SK-N-SH (cell line): ENCODE measurements around the gene DMRT3. TPM values are rescaled to one million over a fixed set of nuclear protein-coding genes. Genes with fewer than 3 reads are reported as not detected.

ENCODE experiments used
- CTCF ChIA-PET: fragments of 300-600, 350-600 bp; formaldehyde crosslinking; extraction: SDS; loops from one replicate; lab custom pipeline; 2021; lab: Yijun Ruan, JAX
- POLR2A ChIA-PET: fragments of 350-600 bp; sonication (Branson Sonifier 250); formaldehyde crosslinking; extraction: SDS; loops from one replicate; lab custom pipeline; 2020; ENCODE audit warnings: antibody characterized with exemption, inconsistent platforms; lab: Yijun Ruan, JAX
- DNase-seq: peaks from one replicate; pipeline ENCODE4 v3.0.0; 2012
- H2AFZ ChIP-seq: fragments of 200-600 bp; sonication (generic); 2 replicates; pipeline ENCODE4 v1.8.1; 2016; ENCODE audit warnings: antibody characterized with exemption, mild to moderate bottlenecking, low read depth
- H3F3A ChIP-seq: fragments of 200-600 bp; sonication (generic); replicated peaks from 2 replicates; pipeline ENCODE3; 2016; ENCODE audit warnings: antibody characterized with exemption, mild to moderate bottlenecking; ENCODE audit not compliant: insufficient read depth
- H3K27ac ChIP-seq, 2 experiments: fragments of 200-500 bp in 1 of 2; fragments of 200-600 bp in 1 of 2; sonication (Bioruptor generic) in 1 of 2; sonication (generic), shearing (Covaris generic) in 1 of 2; 2 replicates each; pipeline versions ENCODE4 v1.5.1 to v1.6.1; 2014 to 2016; ENCODE audit warnings: low read depth in 2 of 2, inconsistent platforms in 1 of 2, low read length in 1 of 2, mild to moderate bottlenecking in 1 of 2, mixed read lengths in 1 of 2
- H3K27me3 ChIP-seq: fragments of 200-600 bp; sonication (generic), shearing (Covaris generic); 2 replicates; pipeline ENCODE4 v1.6.1; 2016; ENCODE audit warnings: mixed run types; ENCODE audit not compliant: insufficient read depth
- H3K36me3 ChIP-seq, 2 experiments: fragments of 200-500 bp in 1 of 2; fragments of 200-600 bp in 1 of 2; sonication (Bioruptor generic) in 1 of 2; sonication (generic) in 1 of 2; replicated peaks in 1 of 2; 2 replicates each; pipeline versions ENCODE3 to v1.5.1; 2014 to 2016; ENCODE audit warnings: low read length in 1 of 2, mild to moderate bottlenecking in 1 of 2; ENCODE audit not compliant: insufficient read depth in 2 of 2, control insufficient read depth in 1 of 2
- H3K4me1 ChIP-seq, 2 experiments: fragments of 200-500 bp in 1 of 2; fragments of 200-600 bp in 1 of 2; sonication (Bioruptor generic) in 1 of 2; sonication (generic), shearing (Covaris generic) in 1 of 2; 2 replicates each; pipeline versions ENCODE4 v1.5.1 to v1.6.1; 2014 to 2016; ENCODE audit warnings: low read depth in 1 of 2, low read length in 1 of 2, mixed run types in 1 of 2; ENCODE audit not compliant: insufficient read depth in 2 of 2, control insufficient read depth in 1 of 2
- H3K4me2 ChIP-seq: fragments of 200-600 bp; sonication (generic), shearing (Covaris generic); 2 replicates; pipeline ENCODE4 v1.6.1; 2017; ENCODE audit warnings: mixed run types
- H3K4me3 ChIP-seq, 2 experiments: fragments of 200-500 bp in 1 of 2; fragments of 200-600 bp in 1 of 2; sonication (Bioruptor generic) in 1 of 2; sonication (generic), shearing (Covaris generic) in 1 of 2; 2 replicates each; pipeline versions ENCODE4 v1.5.1 to v1.8.1; 2014 to 2016; ENCODE audit warnings: low read depth in 2 of 2, inconsistent platforms in 1 of 2, low read length in 1 of 2, mild to moderate bottlenecking in 1 of 2, mixed read lengths in 1 of 2, moderate library complexity in 1 of 2
- H3K79me2 ChIP-seq: fragments of 200-600 bp; sonication (generic); 2 replicates; pipeline ENCODE4 v1.8.1; 2017; ENCODE audit warnings: mild to moderate bottlenecking; ENCODE audit not compliant: insufficient read depth
- H3K9ac ChIP-seq: fragments of 200-600 bp; sonication (generic); 2 replicates; pipeline ENCODE4 v1.6.1; 2017; ENCODE audit warnings: mixed run types
- H3K9me2 ChIP-seq: fragments of 200-600 bp; sonication (generic); 2 replicates; pipeline ENCODE4 v1.6.1; 2017; ENCODE audit warnings: mixed run types
- H3K9me3 ChIP-seq: fragments of 200-600 bp; sonication (generic); 2 replicates; pipeline ENCODE4 v1.6.1; 2017; ENCODE audit warnings: mixed run types, mild to moderate bottlenecking, moderate library complexity
- H4K20me1 ChIP-seq: fragments of 200-600 bp; sonication (generic); 2 replicates; pipeline ENCODE4 v1.6.1; 2017; ENCODE audit warnings: mild to moderate bottlenecking, mixed run types; ENCODE audit not compliant: insufficient read depth
- CHD2 ChIP-seq: fragments of 150-350 bp; IDR thresholded peaks from 2 replicates; pipeline ENCODE4 v1.6.1; 2018; ENCODE audit warnings: low read length; ENCODE audit not compliant: partially characterized antibody
- ELF1 ChIP-seq: IDR thresholded peaks from 2 replicates; pipeline ENCODE4 v1.4.0; 2012
- GABPA ChIP-seq: IDR thresholded peaks from 2 replicates; pipeline ENCODE4 v1.4.0; 2012; ENCODE audit warnings: low read depth, mild to moderate bottlenecking
- GATA2 ChIP-seq: sonication (generic); formaldehyde crosslinking; IDR thresholded peaks from 2 replicates; pipeline ENCODE4 v1.5.0; 2020; ENCODE audit warnings: mild to moderate bottlenecking, missing genetic modification reagents
- IRF3 ChIP-seq: fragments of 150-350 bp; IDR thresholded peaks from 2 replicates; pipeline ENCODE4 v1.6.1; 2016; ENCODE audit warnings: mild to moderate bottlenecking, low read depth, low read length
- MEF2A ChIP-seq: IDR thresholded peaks from 2 replicates; pipeline ENCODE4 v1.4.0; 2012; ENCODE audit warnings: low read depth, borderline replicate concordance
- MXI1 ChIP-seq: IDR thresholded peaks from 2 replicates; pipeline ENCODE4 v1.6.1; 2012; ENCODE audit warnings: mild to moderate bottlenecking, low read depth, low read length, improper control_type of control experiment
- POLR2AphosphoS5 ChIP-seq: IDR thresholded peaks from 2 replicates; pipeline ENCODE4 v1.6.1; 2012; ENCODE audit warnings: low read depth, low read length
- RAD21 ChIP-seq: IDR thresholded peaks from 2 replicates; pipeline ENCODE4 v1.6.1; 2012; ENCODE audit warnings: mild to moderate bottlenecking, low read length
- RCOR1 ChIP-seq: fragments of 150-350 bp; IDR thresholded peaks from 2 replicates; pipeline ENCODE4 v1.6.1; 2017; ENCODE audit warnings: antibody characterized with exemption, low read length
- RFX5 ChIP-seq: IDR thresholded peaks from 2 replicates; pipeline ENCODE4 v1.6.1; 2012; ENCODE audit warnings: mild to moderate bottlenecking, improper control_type of control experiment, low read length
- RXRA ChIP-seq: IDR thresholded peaks from 2 replicates; pipeline ENCODE4 v1.4.0; 2012; ENCODE audit warnings: low read depth, mild to moderate bottlenecking, borderline replicate concordance
- SMC3 ChIP-seq: IDR thresholded peaks from 2 replicates; pipeline ENCODE4 v1.6.1; 2012; ENCODE audit warnings: low read depth, low read length, improper control_type of control experiment
- TEAD4 ChIP-seq: IDR thresholded peaks from 2 replicates; pipeline ENCODE4 v1.4.0; 2012; ENCODE audit warnings: mild to moderate bottlenecking, borderline replicate concordance; ENCODE audit not compliant: insufficient read depth
- USF1 ChIP-seq: IDR thresholded peaks from 2 replicates; pipeline ENCODE4 v1.4.0; 2012; ENCODE audit warnings: low read depth, borderline replicate concordance
- WGBS: methylation state at CpG from one replicate; pipeline ENCODE4 v1.1.6; 2017; ENCODE audit warnings: low lambda C conversion rate; 5-methylcytosine and 5-hydroxymethylcytosine counted together
- polyA plus RNA-seq, 3 experiments: library from polyadenylated mRNA; depleted of rRNA; stranded (reverse); fragments of >200 nt; gene quantifications; 2 replicates each; pipeline ENCODE4 v1.2.3, GENCODE V29; 2012
- TF ChIP-seq, protein P1 (sequence below): IDR thresholded peaks from 2 replicates; pipeline ENCODE4 v1.6.1; 2012; ENCODE audit warnings: mild to moderate bottlenecking, low read depth, low read length, moderate library complexity

Gene DMRT3
- polyA plus RNA-seq, 1 of the 3 experiments (the other 2 are of a cell fraction) = not detected

DNA sequence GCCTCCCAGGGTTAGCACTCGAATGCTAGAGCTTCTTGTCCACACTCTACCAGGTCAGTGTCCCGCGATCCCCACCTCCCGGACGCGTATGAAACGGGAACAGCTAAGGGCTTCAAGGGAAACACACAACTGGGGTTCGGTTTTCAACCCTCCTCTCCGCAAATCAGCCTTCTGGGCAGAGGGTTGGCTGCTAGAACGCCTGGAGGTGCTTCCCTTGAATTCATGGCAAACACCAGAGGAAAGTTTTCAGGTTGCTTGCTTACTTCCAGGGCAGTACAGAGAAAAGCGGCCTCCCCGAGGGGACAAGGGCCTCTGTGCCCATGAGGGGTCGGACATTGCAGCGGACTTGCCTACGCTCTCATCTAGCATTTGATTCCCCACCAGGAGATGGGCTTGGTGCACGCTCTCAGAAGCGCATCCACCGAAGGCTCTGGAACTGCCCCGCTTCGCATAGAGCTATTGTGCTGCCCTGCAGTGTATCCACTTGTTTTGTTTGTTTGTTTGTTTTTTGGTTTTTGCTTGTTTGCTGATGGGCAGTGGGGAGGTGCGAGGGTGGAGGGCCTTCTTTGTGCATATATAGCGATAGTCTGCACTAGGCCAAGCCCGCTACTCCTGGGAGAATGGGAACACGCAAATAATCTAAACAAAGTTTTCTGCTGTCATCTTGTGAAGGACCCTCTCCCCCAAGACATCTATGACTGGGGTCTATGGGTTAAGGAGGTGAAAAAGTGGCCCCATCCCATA is 1.3 kb upstream of the DMRT3 start:
- TF ChIP-seq MXI1 = no peak
- no peak for TF ChIP-seq CHD2
- no peak for TF ChIP-seq MEF2A
- TF ChIP-seq IRF3 = no peak
- TF ChIP-seq TEAD4 = no peak
- no peak for TF ChIP-seq GATA2 (CRISPR knock-in tag)
- TF ChIP-seq RFX5 = no peak
- Histone ChIP-seq H3K27me3 (peaks cover 89% of the 10 kb centered on the region), H3K79me2 (no peaks in the 10 kb centered on the region), H3K9me2 (no peaks in the 10 kb centered on the region), H2AFZ (no peak overlapping the region), H3K4me2 (no peak overlapping the region), H3K4me1 (no peaks in the 10 kb centered on the region), H3K9me3 (no peaks in the 10 kb centered on the region), H3F3A (no peaks in the 10 kb centered on the region), H3K4me3 (no peak overlapping the region), H3K27ac (no peak overlapping the region), H3K9ac (no peak overlapping the region), H4K20me1 (no peaks in the 10 kb centered on the region), H3K36me3 (no peaks in the 10 kb centered on the region)
- ChIA-PET CTCF (interaction anchor here (0.6 to 1.8 kb wide), 4 partner anchors 9 to 278 kb away, joined by 3 to 4 read pairs (median 3); no protein-coding TSS in a partner anchor), POLR2A (no interaction called here)
- 13% methylated on average over 14 of the region's 24 CpGs for WGBS
- no peak for DNase-seq

GRCh38 chr9:975740-976257 is 656 bp upstream of the DMRT3 start:
- Histone ChIP-seq H3K9me3 (no peaks in the 10 kb centered on the region), H3K4me2 (no peak overlapping the region), H2AFZ (no peak overlapping the region)

More at GRCh38 chr9:975740-976257, 656 bp upstream of the DMRT3 start:
- peaks cover 86% of the 10 kb centered on the region for H3K27me3 ChIP-seq
- no peaks in the 10 kb centered on the region for H3K36me3 ChIP-seq
- H3K79me2 ChIP-seq = no peaks in the 10 kb centered on the region
- DNase-seq = no peak
- no peak overlapping the region for H3K27ac ChIP-seq
- H3K4me3 ChIP-seq = no peak overlapping the region
- no peak overlapping the region for H3K9ac ChIP-seq
- 14% methylated on average over 22 of the region's 23 CpGs for WGBS
- TF ChIP-seq GABPA = no peak
- no peak for TF ChIP-seq RAD21
- TF ChIP-seq, protein P1, sequence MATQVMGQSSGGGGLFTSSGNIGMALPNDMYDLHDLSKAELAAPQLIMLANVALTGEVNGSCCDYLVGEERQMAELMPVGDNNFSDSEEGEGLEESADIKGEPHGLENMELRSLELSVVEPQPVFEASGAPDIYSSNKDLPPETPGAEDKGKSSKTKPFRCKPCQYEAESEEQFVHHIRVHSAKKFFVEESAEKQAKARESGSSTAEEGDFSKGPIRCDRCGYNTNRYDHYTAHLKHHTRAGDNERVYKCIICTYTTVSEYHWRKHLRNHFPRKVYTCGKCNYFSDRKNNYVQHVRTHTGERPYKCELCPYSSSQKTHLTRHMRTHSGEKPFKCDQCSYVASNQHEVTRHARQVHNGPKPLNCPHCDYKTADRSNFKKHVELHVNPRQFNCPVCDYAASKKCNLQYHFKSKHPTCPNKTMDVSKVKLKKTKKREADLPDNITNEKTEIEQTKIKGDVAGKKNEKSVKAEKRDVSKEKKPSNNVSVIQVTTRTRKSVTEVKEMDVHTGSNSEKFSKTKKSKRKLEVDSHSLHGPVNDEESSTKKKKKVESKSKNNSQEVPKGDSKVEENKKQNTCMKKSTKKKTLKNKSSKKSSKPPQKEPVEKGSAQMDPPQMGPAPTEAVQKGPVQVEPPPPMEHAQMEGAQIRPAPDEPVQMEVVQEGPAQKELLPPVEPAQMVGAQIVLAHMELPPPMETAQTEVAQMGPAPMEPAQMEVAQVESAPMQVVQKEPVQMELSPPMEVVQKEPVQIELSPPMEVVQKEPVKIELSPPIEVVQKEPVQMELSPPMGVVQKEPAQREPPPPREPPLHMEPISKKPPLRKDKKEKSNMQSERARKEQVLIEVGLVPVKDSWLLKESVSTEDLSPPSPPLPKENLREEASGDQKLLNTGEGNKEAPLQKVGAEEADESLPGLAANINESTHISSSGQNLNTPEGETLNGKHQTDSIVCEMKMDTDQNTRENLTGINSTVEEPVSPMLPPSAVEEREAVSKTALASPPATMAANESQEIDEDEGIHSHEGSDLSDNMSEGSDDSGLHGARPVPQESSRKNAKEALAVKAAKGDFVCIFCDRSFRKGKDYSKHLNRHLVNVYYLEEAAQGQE = no peak
- no peak for TF ChIP-seq CHD2
- no peak for TF ChIP-seq RXRA
- TF ChIP-seq SMC3 = no peak
- no peak for TF ChIP-seq RCOR1
- TF ChIP-seq ELF1 = no peak
- TF ChIP-seq IRF3 = no peak
- TF ChIP-seq USF1 = no peak
- TF ChIP-seq POLR2AphosphoS5 = no peak
- no peaks in the 10 kb centered on the region for H3K4me1 ChIP-seq
- POLR2A ChIA-PET = no interaction called here
- CTCF ChIA-PET = interaction anchor here (0.6 to 1.8 kb wide), 2 partner anchors 33 to 279 kb away, joined by 3 to 4 read pairs; no protein-coding TSS in a partner anchor
- no peaks in the 10 kb centered on the region for H4K20me1 ChIP-seq
- H3F3A ChIP-seq = no peaks in the 10 kb centered on the region
- H3K9me2 ChIP-seq = no peaks in the 10 kb centered on the region
